Measurements from ENCODE around the gene RNF181.

DNA sequence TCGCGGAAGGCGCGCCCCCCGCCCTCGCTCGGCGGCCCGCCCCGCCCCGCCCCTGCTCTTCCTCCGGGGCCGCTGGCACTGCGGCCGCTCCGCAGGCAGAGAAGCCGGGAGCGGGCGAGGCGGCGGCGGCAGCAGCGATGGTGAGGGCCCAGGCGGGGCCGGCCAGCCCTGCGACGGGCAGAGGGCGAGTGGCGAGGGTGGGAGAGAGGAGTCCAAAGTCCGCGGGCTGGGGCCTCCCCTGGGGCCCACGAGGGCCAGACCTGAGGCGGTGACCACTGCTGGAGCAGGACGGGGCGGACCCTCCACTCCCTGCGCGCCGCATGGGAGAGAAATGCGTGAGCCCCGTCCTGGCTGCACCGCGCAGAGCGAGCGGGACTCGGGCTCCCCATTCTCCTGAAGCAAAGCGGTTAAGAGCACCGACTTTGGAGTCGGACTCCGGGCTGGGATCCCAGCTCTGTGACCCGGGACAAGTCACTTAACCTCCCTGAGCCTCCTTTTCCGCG, 11.1 kb upstream of the RNF181 start, which contains the start of gene VAMP5:
- TF ChIP-seq, protein P1, sequence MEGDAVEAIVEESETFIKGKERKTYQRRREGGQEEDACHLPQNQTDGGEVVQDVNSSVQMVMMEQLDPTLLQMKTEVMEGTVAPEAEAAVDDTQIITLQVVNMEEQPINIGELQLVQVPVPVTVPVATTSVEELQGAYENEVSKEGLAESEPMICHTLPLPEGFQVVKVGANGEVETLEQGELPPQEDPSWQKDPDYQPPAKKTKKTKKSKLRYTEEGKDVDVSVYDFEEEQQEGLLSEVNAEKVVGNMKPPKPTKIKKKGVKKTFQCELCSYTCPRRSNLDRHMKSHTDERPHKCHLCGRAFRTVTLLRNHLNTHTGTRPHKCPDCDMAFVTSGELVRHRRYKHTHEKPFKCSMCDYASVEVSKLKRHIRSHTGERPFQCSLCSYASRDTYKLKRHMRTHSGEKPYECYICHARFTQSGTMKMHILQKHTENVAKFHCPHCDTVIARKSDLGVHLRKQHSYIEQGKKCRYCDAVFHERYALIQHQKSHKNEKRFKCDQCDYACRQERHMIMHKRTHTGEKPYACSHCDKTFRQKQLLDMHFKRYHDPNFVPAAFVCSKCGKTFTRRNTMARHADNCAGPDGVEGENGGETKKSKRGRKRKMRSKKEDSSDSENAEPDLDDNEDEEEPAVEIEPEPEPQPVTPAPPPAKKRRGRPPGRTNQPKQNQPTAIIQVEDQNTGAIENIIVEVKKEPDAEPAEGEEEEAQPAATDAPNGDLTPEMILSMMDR (IDR thresholded peaks at IDR 0.05) = no peak
- peak; percentile 39 for TF ChIP-seq POLR2A (IDR thresholded peaks at IDR 0.05)

All from right lobe of liver (tissue), 4 donors.